ENCODE results near the gene C19orf33.

- no peak for TF ChIP-seq CTCF (IDR thresholded peaks at IDR 0.05)
- no peak for TF ChIP-seq EP300 (IDR thresholded peaks at IDR 0.05; ENCODE audit: low read depth)
- TF ChIP-seq POLR2A (IDR thresholded peaks at IDR 0.05) = no peak
- no peak for TF ChIP-seq POLR2AphosphoS5 (IDR thresholded peaks at IDR 0.05)
Observed at GRCh38 chr19:38285567-38285966, 18.5 kb upstream of the C19orf33 start.
